NOMO-1 treated with DMSO at 0.1 percent for 48 hours (cell line): ENCODE results near the gene FAM107B.
"Not testable (repeated sequence)": the region's sequence is repeated elsewhere in the genome, so short reads cannot be mapped to it uniquely, and the experiment has no call there.

Source experiments
- DNase-seq: peaks from one replicate; lab custom pipeline; 2025; ENCODE audit not compliant: unreplicated experiment; lab: John Stamatoyannopoulos, UW

Gene FAM107B

GRCh38 chr10:14774797-14775196 is at the start of gene FAM107B:
Gene FAM107B, minus strand, starts transcription at chr10:14774897. Its CDS starts 234 bp downstream, at chr10:14774663.
- no peak for DNase-seq

DNA sequence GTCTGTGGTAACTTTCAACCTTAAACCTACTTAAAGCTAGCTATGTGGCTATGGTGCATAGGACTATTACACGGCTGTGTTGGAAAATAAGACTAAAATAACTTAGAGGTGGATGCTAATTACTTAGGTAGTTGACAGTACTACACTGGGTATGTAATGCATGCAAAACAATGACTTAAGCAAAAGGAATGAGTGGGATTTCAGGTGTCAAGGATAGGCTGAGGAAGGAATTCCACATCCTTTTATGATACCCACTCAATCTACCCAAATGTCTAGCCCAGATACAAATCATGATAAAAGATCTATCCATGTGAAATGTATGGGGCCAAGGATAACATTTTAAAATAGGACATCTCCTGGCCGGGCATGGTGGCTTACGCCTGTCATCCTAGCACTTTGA is 49.3 kb upstream of the FAM107B start:
- no peak for DNase-seq

GRCh38 chr10:14822879-14823755 is 48.4 kb upstream of the FAM107B start:
- DNase-seq, result peak; percentile 78

DNA sequence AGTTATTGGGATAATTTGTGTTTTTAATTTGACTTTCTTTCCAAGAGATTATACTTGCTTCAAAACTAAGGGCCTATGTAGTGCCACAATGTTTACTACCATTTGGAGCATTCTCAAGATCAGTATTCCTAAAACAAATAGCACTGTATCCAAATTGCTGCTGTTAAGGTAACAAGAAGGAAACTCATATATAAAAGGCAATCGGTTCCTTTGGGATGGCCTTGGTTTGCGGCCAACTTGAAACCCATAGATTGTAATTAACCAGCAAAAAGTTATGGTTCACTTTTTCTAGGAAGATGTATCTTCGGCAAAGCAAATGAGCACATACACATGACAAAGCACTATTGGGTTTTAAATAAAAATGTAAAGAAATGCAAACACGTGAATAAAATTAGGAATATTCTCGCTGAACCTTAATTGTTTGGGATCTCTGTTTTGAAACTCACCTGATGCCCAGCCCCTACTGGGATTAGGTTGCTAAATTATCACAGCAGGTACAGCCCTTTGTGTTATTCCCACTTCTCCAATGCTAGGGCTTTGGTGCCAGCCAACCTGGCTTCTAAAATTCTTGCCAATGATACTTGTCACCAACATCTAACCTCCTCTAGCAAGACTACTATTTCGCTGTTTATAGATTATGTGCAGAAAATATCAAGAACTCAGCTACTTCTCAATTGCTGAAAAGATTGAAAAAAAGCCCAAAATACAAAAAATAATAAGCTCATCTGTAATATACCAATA is 47.1 kb upstream of the FAM107B start:
- DNase-seq, result no peak

DNA sequence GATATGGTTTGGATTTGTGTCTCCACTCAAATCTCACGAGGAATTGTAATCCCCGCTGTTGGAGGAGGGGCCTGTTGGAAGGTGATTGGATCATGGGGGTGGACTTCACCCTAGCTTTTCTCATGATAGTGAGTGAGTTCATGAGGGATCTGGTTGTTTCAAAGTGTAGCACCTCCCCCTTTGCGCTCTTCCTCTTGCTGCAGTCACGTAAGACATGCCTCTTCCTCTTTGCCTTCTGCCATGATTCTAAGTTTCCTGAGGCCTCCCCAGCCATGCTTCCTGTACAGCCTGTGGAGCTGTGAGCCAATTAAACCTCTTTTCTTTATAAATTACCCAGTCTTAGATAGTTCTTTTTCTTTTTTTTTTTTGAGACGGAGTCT is 46.1 kb upstream of the FAM107B start:
- DNase-seq, result peak; percentile 35

DNA sequence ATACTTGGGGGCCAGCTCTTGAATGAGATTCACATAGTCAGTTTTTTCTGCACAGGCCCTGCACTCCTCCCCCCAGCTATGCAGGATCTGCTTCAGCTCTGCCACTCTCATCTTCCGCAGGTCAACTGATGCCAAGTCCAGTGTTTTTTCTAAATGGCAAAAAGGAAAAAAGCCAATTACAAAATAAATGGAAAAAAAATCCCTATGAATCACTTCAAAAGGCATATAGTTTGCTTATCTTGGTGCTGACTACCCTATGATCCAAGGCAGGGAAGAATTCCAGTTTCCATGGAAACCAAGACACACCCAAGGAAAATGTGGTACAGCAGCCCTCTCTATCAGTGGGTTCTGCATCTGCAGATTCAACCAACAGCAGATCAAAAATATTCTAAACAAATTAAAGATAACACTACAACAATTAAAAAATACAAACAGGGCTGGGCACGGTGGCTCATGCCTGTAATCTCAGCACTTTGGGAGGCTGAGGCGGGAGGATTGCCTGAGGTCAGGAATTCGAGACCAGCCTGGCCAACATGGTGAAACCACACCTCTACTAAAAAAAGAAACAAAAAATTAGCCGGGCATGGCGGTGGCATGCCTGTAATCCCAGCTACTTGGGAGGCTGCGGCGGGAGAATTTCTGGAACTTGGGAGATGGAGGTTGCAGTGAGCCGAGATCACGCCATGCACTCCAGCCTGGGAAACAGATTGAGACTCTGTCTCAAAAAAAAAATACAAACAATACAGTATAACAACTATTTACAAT is 45.5 kb upstream of the FAM107B start:
- DNase-seq, result no peak

- not testable (repeated sequence) for DNase-seq
These were observed 42.0 kb upstream of the FAM107B start for GRCh38 chr10:14816717-14817116.

DNA sequence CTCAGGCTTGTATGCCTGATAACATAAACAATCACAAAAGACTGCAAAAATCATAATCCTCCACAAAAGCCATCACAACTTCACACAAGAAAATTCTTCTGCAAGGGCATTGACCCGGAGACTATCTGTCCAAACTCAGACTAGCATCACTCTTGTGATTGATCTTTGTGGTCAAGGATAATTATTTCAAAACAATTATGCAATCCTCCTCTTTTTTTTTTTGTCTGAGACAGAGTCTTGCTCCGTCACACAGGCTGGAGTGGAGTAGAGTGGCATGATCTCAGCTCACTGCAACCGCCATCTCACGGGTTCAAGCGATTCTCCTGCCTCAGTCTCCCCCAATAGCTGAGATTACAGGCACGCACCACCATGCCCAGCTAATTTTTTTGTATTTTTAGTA is 41.0 kb upstream of the FAM107B start:
- DNase-seq, result peak; percentile 81

GRCh38 chr10:14812271-14812670 is 37.6 kb upstream of the FAM107B start:
- DNase-seq, result no peak

GRCh38 chr10:14810969-14811953 is 36.6 kb upstream of the FAM107B start:
- peak; percentile 10 for DNase-seq

GRCh38 chr10:14806318-14806717 is 31.6 kb upstream of the FAM107B start:
- DNase-seq, result no peak

DNA sequence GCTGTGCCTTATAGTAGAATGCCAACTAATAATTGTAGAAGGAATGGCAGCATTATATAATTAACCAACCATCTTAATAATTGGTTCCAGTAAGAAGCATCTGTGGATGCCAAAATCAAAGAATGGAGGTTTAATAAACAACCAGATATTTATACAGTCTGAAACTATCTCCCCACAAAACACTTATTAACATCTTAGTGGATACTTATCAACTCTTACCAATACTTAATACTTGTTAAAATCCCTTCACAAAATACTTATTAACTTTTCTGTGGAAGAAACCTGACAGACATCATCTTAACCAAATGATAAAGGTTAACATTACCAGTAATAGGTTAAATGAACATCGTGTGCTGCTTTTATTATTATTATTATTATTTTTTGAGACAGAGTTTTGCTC is 29.1 kb upstream of the FAM107B start:
- no peak for DNase-seq

GRCh38 chr10:14801723-14802122 is 27.0 kb upstream of the FAM107B start:
- no peak for DNase-seq

- no peak for DNase-seq
These were observed 25.7 kb upstream of the FAM107B start for GRCh38 chr10:14800397-14800796.

GRCh38 chr10:14798636-14799035 is 23.9 kb upstream of the FAM107B start:
- no peak for DNase-seq

DNA sequence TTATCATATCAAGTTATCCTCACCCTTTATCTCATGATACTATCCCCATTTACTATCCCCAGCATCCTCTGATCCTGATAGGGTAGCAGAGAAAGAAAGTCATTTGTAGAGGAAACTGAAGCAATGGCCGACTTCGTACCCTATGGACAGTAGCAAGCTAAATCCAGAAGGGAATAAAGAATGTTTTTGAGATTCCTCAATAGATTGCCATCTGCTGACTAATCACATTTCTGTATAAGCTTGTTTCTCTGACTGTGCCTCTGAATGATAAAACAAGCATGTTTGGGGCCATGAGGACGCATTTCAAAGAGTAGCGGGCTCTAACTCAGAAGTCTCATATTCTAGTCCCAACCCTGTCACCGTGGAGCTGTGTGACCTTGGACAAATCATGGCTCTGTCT is 13.2 kb upstream of the FAM107B start:
- DNase-seq, result no peak

GRCh38 chr10:14784459-14785055 is 9.9 kb upstream of the FAM107B start:
- no peak for DNase-seq

DNA sequence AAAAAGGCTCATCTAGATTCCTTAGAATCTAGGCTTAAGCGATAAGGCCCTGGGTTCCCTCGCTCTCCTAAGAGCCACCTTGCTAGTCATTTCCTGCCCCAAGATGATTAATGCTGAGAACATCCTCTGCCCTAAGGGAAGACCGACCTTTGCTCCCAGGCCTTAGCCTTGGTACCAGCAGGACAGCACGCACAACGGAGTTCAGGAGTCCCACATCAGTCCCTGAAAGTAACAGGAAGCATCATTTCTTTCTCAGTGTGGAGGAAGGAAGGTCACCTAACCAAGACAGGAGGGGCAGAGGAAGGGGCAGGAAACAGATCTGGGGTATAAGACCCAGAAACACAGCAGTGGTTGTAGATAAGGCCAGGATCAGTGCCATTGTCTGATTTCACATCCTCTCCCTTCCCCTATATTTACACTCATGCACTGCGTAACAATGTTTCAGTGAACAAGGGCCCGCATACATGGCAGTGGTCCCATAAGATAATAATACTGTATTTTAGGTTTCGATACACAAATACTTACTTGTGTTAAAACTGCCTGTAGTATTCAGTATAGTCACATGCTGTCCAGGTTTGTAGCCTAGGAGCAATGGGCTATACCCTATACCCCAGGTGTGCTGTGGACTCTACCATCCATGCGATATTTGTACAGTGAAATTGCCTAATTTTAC is 8.1 kb upstream of the FAM107B start:
- no peak for DNase-seq

DNA sequence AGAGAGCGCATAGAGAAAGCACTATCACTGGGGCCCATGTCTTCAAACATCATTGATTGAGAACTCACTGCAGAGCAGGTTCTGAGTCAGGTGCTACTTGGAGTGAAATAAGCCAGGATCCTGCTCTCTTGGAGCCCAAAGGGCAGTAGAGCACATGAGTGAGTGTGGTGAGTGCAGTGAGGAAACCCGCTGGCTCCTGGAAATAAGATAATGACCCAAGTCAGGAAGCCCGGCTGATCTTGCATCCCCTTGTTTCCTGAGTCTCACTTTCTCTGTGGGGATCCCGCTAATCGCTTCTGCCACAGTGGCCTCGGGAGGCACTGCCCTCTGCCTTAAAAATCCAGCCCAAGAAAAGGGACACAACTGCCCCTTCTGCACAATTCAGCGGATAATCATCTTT is 7.1 kb upstream of the FAM107B start:
- DNase-seq, result no peak
